Activated CD8-positive, alpha-beta memory T cell treated with anti-CD3 and anti-CD28 coated beads for 48 hours (primary cell): ENCODE data around the gene ASPA.

ENCODE experiments used
- DNase-seq, 3 experiments: peaks; one replicate each; pipeline ENCODE4 v3.0.0-alpha.2; 2020; ENCODE audit warnings: low read depth in 2 of 3, low spot score in 2 of 3

ASPA gene

GRCh38 chr17:3532859-3533142 is 57.0 kb downstream of the ASPA start:
- DNase-seq: no peak

- no peak for DNase-seq
Measured at GRCh38 chr17:3533752-3534151, 58.0 kb downstream of the ASPA start.

GRCh38 chr17:3534881-3535252 is 59.1 kb downstream of the ASPA start:
- DNase-seq: no peak

GRCh38 chr17:3535253-3535995 is 59.6 kb downstream of the ASPA start:
- DNase-seq: peak; percentile 8 to 56 (median 20)

GRCh38 chr17:3536716-3537115 is 60.9 kb downstream of the ASPA start:
- DNase-seq: no peak

- DNase-seq: no peak
Measured at GRCh38 chr17:3539881-3540540, 64.2 kb downstream of the ASPA start.

- DNase-seq: no peak
Measured at GRCh38 chr17:3542410-3543088, 66.8 kb downstream of the ASPA start.

- no peak for DNase-seq
Measured at GRCh38 chr17:3543453-3543852, 67.7 kb downstream of the ASPA start.

GRCh38 chr17:3544365-3544764 is 68.6 kb downstream of the ASPA start:
- DNase-seq: no peak

- DNase-seq: no peak
Measured at GRCh38 chr17:3545151-3545550, 69.4 kb downstream of the ASPA start.

GRCh38 chr17:3546521-3546920 is 70.7 kb downstream of the ASPA start:
- DNase-seq: no peak

- no peak for DNase-seq
Measured at GRCh38 chr17:3546997-3547396, 71.2 kb downstream of the ASPA start.

GRCh38 chr17:3547628-3548027 is 71.8 kb downstream of the ASPA start:
- no peak for DNase-seq

- DNase-seq: no peak
Measured at GRCh38 chr17:3549610-3550162, 73.9 kb downstream of the ASPA start.

- no peak for DNase-seq
Measured at GRCh38 chr17:3551189-3551588, 75.4 kb downstream of the ASPA start.

GRCh38 chr17:3552916-3553315 is 77.1 kb downstream of the ASPA start:
- DNase-seq: no peak
